Pancreas (tissue), 10 donors: Measurements from ENCODE around the gene ST7. TPM values are rescaled to one million over a fixed set of nuclear protein-coding genes. Genes with fewer than 3 reads are reported as not detected.

Experiments
- ATAC-seq, 4 donors: fragments of 200-7000 bp; cut with Tn5 transposase; one replicate each; pipeline versions ENCODE4 v1.8.0 to v1.9.1; 2020; ENCODE audit warnings: mild to moderate bottlenecking in 4 of 4, moderate library complexity in 4 of 4
- DNase-seq, 6 donors: peaks; one replicate each; pipeline ENCODE4 v3.0.0-alpha.2; 2020
- FAIRE-seq: peaks from 2 replicates; lab custom pipeline; 2012; peaks lifted over from hg19 to GRCh38; lab: Jason Lieb, UNC
- H3K27ac ChIP-seq, 4 donors: fragments of 200-600 bp; sonication (generic); 1 replicate in 3 of 4; 2 replicates in 1 of 4; pipeline versions ENCODE4 v1.5.0 to v1.8.0; 2020
- H3K27me3 ChIP-seq, 4 donors: fragments of 200-600 bp; one replicate each; pipeline ENCODE4 v1.8.0; 2021
- H3K36me3 ChIP-seq, 3 donors: fragments of 200-600 bp; sonication (generic) in 1 of 3; one replicate each; pipeline versions ENCODE4 v1.5.0 to v1.8.0; 2020 to 2021
- H3K4me1 ChIP-seq, 3 donors: fragments of 200-600 bp; one replicate each; pipeline ENCODE4 v1.8.0; 2021
- H3K4me3 ChIP-seq, 4 donors: fragments of 200-600 bp; sonication (generic) in 2 of 4; one replicate each; pipeline versions ENCODE4 v1.5.0 to v1.8.0; 2020 to 2021
- H3K9me3 ChIP-seq, 4 donors: fragments of 200-600 bp; one replicate each; pipeline ENCODE4 v1.8.0; 2021
- CTCF ChIP-seq, 4 donors: fragments of 200-600 bp; sonication (generic) in 3 of 4; IDR thresholded peaks; one replicate each; pipeline versions ENCODE4 v1.5.0 to v1.8.0; 2021; ENCODE audit warnings: antibody characterized with exemption in 4 of 4
- WGBS, 2 donors: extraction: QIAGEN DNeasy Blood & Tissue Kit; methylation state at CpG; one replicate each; pipeline ENCODE4 v1.1.7; 2013; 5-methylcytosine and 5-hydroxymethylcytosine counted together
- intact Hi-C, 3 donors: fragments of 100-400 bp; cut with DNase I; formaldehyde crosslinking; loops; one replicate each; pipeline versions ENCODE4 v1.11.1 to v1.14.2; 2022
- polyA plus RNA-seq, 2 donors: library from polyadenylated mRNA; stranded (reverse); fragments of 200-250 nt; gene quantifications; one replicate each; pipeline ENCODE4 v1.2.3, GENCODE V29; 2013
- total RNA-seq, 6 donors: library from RNA; stranded (reverse); fragmentation: NEBNext Ultra II Directional in 4 of 6; extraction: Animal tissue kit (Norgen Biotek cat#: 25700) in 4 of 6; gene quantifications; one replicate each; pipeline versions ENCODE4 v1.2.1 to v1.2.4, GENCODE V29; 2021 to 2023
- donor health status: healthy with polysubstance abuse.
- donor health status: DM: no; HTN: no; CAD: no; lungs with moderate emphysema.
- donor health status: DM: no; HTN: no; CAD: no.
- donor health status: control.
- donor health status: control.
- donor health status: Bipolar disorder and iron deficiency.
- donor health status: DM: yes; HTN: yes; CAD: no.
- donor health status: DM: no; HTN: no; CAD: no.
- donor health status: DM: no; HTN: no; CAD: no.
- donor health status: DM: yes; HTN: yes; CAD: no.

The ST7 gene
- total and polyA plus RNA-seq, 8 donors, result 8.2 to 20.2 (median 17.1) TPM

DNA sequence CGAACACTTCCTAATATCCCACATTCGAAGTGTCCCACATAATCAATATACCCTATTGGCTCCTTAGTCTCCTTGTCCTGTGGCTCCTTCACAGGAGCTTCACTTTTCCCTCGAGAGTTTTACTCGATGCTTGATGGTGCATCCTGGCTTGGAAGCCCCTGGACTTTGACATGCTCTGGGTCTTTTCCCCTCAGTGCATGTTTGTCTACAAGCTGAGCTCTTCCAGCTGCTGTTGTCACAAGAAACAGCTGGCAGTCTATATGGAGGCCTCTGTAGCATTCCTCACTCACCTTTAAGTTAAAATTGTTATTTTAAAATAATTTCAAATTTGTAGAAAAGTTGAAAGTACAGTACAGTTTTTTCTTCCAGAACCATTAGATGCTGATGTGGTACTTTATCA is 27.1 kb downstream of the ST7 start:
- H3K4me1 ChIP-seq, result no peaks in the 10 kb centered on the region
- FAIRE-seq, result no peak
- no peak for DNase-seq
- H3K4me3 ChIP-seq, result no peak overlapping the region
- H3K27me3 ChIP-seq, result no peaks in the 10 kb centered on the region
- no peak for ATAC-seq
- no peaks in the 10 kb centered on the region for H3K36me3 ChIP-seq
- 74% methylated on average over 4 of the region's 4 CpGs for WGBS, 2 donors
- no peaks in the 10 kb centered on the region for H3K9me3 ChIP-seq
- TF ChIP-seq CTCF (IDR thresholded peaks at IDR 0.05), result no peak
- H3K27ac ChIP-seq, result no peak overlapping the region
- intact Hi-C loops, result no loop called here

DNA sequence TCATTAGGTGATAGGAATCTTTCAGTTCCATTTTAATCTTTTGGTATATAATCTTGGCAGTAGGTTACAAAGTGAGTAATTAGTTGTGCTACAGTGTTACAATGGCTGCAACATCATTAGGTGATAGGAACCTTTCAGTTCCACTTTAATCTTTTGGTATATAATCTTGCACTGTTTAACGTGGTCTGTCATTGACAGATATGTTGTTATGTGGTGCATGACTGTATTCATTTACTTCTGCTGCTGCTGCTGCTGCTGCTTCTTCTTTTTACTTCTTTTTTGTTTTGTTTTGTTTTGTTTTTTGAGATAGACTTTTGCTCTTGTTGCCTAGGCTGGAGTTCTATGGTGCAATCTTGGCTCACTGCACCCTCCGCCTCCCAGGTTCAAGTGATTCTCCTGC is 28.6 kb downstream of the ST7 start:
- no peaks in the 10 kb centered on the region for H3K4me1 ChIP-seq
- DNase-seq (no peak), ATAC-seq (no peak), FAIRE-seq (no peak)
- intact Hi-C loops, result no loop called here
- no peaks in the 10 kb centered on the region for H3K27me3 ChIP-seq
- TF ChIP-seq CTCF (IDR thresholded peaks at IDR 0.05), result no peak
- H3K36me3 ChIP-seq, result no peaks in the 10 kb centered on the region
- H3K9me3 ChIP-seq, result no peaks in the 10 kb centered on the region
- no peak overlapping the region for H3K4me3 ChIP-seq
- WGBS, 2 donors, result 71 to 73% methylated on average over 2 of the region's 2 CpGs
- no peak overlapping the region for H3K27ac ChIP-seq

DNA sequence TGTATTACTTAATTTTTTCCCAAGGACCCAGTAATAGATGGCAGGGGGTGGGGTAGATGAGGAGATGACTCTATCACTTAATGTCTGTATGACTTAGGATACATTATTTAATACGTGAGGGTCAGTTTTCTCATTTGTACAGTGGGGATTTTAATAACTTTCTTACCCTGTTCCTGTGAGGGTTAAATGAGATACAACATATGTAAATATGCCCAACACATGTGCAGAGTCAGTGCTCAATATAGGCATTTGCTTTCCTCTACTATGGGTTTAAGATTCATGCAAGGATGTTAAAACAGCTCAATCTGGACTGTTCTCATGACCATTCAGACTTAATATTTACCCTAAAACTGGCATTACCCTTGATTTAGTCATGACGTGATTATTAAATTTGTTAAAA is 31.2 kb downstream of the ST7 start:
- H3K27ac ChIP-seq, result no peak overlapping the region
- TF ChIP-seq CTCF (IDR thresholded peaks at IDR 0.05), result no peak
- ATAC-seq (peak in 1 of 4 donors; percentile 13), DNase-seq (no peak), FAIRE-seq (no peak)
- no peak overlapping the region for H3K4me3 ChIP-seq
- H3K9me3 ChIP-seq, result no peaks in the 10 kb centered on the region
- no peaks in the 10 kb centered on the region for H3K27me3 ChIP-seq
- intact Hi-C loops, result no loop called here
- 58 to 67% methylated on average over 2 of the region's 2 CpGs for WGBS, 2 donors
- H3K36me3 ChIP-seq, result no peaks in the 10 kb centered on the region
- H3K4me1 ChIP-seq, result no peaks in the 10 kb centered on the region

DNA sequence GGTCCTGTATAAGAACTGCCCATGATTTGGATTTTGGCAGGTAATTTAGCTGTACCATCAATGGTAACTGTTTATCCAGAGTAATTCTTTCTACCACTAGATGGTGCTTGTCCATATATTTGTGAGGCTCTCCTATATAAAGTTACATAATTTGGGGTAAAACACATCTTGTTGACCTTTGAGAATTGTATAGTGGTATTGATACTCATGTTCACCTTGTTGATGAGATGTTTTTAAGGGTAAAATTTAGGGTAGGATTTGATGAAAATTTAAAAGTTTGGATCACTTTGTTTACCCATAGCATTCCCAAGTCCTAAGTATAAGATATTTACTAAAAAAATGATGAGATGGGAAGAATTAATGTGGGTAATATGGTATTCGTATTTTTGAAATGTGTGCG is 31.6 kb downstream of the ST7 start:
- no peaks in the 10 kb centered on the region for H3K36me3 ChIP-seq
- 42 to 57% methylated on average over 2 of the region's 2 CpGs for WGBS, 2 donors
- intact Hi-C loops, result loop anchor here in 2 of 3 donors (5.0 kb wide), 2 partner anchors 132 to 137 kb away; no protein-coding TSS in a partner anchor
- ATAC-seq (peak; percentile 61 to 84 (median 74)), DNase-seq (no peak), FAIRE-seq (peak; percentile 89)
- H3K4me1 ChIP-seq, result no peaks in the 10 kb centered on the region
- H3K9me3 ChIP-seq, result no peaks in the 10 kb centered on the region
- H3K4me3 ChIP-seq, result no peak overlapping the region
- H3K27me3 ChIP-seq, result no peaks in the 10 kb centered on the region
- peak in 3 of 4 donors; percentile 39 to 56 (median 53) for TF ChIP-seq CTCF (IDR thresholded peaks at IDR 0.05)
- H3K27ac ChIP-seq, result no peak overlapping the region

- intact Hi-C loops, result loop anchor here in 2 of 3 donors (5.0 kb wide), 2 partner anchors 132 to 137 kb away; no protein-coding TSS in a partner anchor
- no peak for TF ChIP-seq CTCF (IDR thresholded peaks at IDR 0.05)
- Histone ChIP-seq H3K27me3 (no peaks in the 10 kb centered on the region), H3K36me3 (no peaks in the 10 kb centered on the region), H3K9me3 (no peaks in the 10 kb centered on the region), H3K4me1 (no peaks in the 10 kb centered on the region), H3K27ac (no peak overlapping the region), H3K4me3 (no peak overlapping the region)
- DNase-seq (no peak), ATAC-seq (no peak), FAIRE-seq (no peak)
- 96 to 98% methylated on average over 5 of the region's 5 CpGs for WGBS, 2 donors
Measured at GRCh38 chr7:116985575-116985974, 32.3 kb downstream of the ST7 start.
